GM21825 (cell line): ENCODE measurements around the gene XRCC1.

Experiments
- ATAC-seq: cut with Tn5 transposase; IDR thresholded peaks from one replicate; pipeline ENCODE4 v1.9.1; 2021; ENCODE audit warnings: mild to moderate bottlenecking, moderate library complexity; ENCODE audit not compliant: unreplicated experiment

XRCC1 gene, protein sequence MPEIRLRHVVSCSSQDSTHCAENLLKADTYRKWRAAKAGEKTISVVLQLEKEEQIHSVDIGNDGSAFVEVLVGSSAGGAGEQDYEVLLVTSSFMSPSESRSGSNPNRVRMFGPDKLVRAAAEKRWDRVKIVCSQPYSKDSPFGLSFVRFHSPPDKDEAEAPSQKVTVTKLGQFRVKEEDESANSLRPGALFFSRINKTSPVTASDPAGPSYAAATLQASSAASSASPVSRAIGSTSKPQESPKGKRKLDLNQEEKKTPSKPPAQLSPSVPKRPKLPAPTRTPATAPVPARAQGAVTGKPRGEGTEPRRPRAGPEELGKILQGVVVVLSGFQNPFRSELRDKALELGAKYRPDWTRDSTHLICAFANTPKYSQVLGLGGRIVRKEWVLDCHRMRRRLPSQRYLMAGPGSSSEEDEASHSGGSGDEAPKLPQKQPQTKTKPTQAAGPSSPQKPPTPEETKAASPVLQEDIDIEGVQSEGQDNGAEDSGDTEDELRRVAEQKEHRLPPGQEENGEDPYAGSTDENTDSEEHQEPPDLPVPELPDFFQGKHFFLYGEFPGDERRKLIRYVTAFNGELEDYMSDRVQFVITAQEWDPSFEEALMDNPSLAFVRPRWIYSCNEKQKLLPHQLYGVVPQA

DNA sequence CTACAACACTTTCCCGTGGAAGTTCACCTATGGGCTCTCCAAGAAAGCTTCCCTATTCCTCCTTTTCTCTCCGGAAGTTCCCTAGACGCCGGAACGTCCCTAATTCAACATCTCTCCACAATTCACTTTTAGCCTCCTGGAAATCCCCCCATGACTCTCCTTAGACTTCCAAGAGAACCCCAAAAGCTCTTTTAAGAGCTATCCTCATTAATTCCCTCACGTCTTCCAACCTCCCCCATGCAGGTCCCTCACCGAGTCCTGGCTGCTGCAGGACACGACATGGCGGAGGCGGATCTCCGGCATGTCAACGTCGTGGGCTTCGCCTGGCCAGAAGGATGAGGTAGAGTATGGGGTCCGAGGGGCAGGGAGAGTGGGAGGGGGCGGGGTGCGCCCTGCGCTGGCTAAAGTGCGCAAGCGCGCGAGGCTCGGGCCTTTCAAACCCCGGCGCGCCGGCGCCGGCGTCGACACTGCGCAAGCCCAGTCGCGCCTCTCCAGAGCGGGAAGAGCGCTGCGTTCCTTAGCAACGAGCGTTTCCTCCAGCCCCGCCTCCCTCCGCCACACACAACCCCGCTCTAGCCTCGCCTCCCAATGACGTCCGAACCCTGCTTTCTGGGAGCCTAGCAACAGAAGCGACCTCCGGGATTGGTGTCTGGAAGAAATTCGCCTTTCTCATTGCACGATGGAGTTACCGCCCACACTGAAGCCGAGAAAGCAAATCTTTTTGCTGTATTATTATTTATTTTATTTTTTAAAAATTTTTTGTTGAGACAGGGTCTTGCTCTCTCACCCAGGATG lies at the start of gene XRCC1, which contains the start of gene PINLYP:
Gene XRCC1, minus strand, starts transcription at position 372 of the 795 bp plus-strand sequence. Its CDS starts 69 bp downstream, at position 303.
Gene PINLYP, plus strand, starts transcription at position 646 of the 795 bp plus-strand sequence. CDS start 1,391 bp downstream, outside the sequence.
- peak; percentile 92 for ATAC-seq

DNA sequence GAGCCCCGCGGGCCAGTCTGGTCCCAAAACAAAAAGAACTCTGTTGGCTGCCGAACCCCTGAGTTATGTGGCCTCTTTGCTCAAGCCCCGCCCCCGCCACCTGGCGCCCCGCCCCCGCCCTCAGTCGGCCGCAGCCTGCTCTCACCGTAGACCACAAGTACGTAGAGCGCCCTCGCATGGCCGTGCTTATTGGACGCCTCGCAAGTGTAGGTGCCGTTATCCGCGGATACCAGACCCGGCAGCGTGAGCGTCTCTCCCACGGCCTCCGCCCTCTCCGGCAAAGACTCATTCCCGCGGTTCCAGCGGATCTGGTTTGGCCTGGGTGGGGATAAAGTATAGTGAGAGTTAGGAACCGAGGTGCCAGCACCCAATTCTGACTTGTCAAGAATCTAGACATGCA lies 49.6 kb upstream of the XRCC1 start:
- ATAC-seq: no peak

DNA sequence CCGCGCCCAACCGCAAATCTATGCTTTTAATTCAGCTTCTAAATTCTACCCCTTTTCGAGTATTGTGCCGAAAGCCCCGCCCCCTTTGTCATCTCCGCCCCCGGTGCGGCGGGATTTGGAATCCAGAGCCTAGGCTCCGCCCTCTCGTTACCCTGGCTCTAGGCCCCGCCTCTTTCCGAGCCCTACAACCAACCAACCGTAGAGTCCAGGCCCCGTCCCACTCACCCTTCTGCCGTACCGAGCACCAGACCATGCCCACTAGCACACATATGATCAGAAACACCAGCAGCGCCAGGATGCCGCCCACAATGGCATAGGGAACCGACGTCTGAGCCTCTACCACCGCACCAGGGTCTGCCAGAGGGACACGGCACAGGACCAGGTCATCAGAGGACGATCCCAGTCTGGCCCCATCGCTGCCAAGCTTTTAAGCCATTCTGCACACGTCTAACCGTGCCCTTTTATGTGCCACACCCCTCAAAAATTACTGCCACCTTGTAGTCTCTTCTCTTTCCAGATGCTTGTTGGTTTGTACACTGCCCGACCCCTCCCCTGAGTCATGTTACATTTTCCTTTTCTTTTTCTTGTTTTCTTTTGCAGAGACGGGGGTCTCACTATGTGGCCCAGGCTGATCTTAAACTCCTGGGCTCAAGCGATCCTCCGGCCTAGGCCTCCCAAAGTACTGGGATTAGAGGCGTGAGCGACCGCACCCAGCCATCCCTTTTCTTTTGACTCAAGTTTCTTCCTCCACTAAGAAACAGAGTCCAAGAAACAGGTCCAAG lies 48.8 kb upstream of the XRCC1 start:
- ATAC-seq: no peak

DNA sequence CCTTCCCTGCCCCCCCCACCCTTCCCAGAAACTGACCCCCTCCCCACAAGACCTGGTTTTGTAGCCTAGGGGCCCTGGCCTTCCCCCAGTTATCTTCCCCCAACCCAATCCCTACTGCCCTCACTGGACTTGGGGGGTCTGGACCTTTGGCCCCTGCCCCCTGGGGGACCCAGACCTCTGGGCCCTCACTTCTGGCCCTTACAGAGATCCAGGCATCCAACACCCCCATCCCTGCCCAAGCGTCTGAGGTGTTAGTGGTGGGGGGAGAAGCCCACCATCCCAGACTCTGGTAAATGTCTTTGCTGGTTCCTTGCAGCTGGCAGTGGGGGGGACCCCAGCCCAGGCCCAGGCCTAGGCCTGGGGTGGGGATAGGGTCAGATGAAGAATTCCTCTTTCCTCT lies 47.6 kb upstream of the XRCC1 start:
- ATAC-seq: no peak

DNA sequence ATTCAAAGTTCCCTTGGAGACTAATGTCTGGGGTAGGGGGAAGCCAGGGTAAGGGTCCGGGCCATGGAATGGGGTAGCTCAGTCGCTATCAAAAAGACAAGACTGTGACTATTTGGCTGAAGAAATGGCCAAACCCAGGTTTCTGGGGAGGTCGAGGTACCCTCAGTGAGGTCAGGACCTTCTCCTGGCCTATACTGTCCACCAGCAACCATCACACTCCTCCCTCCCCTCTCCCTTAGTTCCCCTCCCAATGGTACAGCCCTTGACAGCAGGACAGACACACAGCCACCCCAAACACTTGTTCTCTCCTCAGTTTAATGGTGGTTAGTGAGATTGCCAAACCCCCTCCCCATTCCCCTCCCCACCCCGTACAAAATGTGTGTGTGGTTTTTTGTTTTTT lies 46.7 kb upstream of the XRCC1 start:
- ATAC-seq: no peak

DNA sequence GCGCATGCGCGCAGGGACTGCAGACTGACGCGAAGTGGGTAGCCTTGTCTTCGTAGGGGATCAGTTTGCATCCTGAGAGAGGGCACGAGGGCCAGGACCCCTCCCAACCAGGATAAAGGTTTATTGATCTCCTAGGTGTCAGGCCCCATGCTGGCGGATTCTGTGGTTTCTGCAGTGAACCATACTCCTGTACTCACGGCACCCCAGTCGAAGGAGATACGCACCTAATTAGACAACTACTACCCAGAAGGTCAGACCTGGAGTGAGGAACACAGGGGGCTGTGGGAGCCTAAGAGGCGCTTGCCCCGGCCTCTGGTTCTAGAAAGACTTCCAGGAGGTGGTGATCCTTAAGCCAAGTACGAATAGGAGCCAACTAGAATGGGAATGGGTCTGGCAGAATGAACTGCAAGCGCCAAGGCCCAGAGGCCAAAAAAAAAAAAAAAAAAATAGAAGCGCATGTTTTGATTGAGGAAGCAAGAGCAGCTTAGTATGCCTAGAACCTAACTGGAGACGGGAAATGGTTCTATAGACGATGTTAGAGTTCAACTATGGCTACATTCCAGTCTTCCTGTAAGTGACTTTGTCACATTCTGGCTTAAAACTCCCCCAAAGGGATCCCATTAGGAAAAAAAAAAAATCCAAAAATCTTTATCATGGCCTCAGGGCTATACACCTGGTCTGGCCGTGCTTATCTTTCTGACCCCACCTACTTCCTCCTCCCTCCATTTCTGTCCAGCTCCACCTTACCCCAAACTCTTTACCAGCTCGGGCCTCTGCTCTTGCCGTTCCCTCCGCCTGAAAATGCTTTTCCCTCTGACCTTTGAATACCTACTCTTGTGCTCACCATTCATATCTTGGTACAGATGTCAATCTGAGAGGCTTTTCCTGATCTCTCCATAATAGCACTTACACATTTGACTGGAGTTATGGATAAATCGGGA lies 45.0 kb upstream of the XRCC1 start:
- ATAC-seq: no peak

DNA sequence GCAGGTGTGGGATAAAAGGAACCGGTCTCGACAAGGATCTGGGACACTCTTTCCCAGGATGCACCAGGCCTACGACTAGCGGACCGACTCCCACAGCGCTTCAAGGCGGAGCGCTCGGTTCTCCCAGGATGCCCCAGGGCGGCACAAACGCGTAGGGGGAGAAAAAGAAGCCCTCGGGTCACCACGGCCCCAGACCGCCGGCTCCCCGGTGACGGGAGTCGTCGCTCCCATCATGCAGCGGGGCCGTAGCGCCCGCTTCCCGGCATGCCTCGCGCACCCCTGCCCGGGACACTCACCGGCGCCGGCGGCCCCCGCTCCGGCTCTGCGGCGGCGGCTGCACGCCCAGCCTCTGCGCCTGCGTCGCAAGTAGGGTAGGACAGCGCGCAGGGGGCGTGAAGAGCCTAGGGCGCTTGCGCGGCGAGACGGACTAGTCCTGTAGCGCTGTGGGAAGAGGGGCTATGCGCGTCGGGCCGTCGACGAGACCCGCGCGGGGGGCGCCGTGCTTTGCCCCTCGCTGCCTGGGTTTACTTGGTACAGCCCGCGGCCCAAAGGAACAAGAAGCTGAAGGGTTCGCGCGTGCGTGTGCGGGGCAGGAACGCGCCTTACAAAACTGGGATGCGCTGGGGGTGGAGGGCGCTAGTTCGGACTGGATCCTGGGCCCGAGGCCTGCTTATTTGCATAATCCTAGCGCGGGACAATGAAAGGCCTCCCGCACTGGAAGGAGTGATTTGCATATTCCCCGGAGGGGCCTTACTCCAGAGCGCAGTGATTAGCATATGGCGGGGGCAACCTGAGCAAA lies 44.1 kb upstream of the XRCC1 start, which contains the start of gene ZNF428:
Gene ZNF428, minus strand, starts transcription at position 368 of the 799 bp plus-strand sequence. CDS start 5,325 bp downstream, outside the sequence.
- ATAC-seq: peak; percentile 72

DNA sequence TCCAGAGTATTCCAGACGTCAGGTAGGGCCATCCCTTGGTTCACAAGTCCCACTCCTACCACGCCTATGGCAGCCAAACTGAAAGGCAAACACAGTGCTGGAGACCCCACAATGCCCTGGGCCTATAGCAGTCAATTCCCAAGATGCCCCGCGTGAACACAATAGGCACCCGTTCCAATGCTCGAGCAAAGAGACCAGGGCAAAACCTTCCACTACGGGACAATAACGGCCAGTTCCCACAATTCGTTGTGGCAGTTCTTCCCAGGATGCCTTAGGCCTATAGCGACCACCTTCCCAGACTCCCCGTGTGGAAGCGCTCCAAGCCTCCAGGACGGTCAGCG lies 43.6 kb upstream of the XRCC1 start:
- ATAC-seq: peak; percentile 19

DNA sequence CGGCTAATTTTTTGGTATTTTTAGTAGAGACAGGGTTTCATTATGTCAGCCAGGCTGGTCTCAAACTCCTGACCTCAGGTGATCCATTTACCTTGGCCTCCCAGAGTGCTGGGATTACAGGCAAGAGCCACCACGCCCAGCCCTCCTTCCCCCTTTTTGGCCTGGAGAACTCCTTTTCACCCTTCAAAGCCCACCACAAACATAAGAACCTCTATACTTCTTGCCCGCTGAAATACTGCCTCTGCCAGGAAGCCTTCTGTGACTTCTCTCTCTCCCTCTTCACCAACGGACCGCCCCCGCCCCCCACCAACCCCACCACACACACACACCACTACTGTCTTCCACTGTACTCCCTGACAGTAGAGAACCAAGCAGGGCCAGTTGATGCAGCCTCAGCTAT lies 41.6 kb upstream of the XRCC1 start:
- no peak for ATAC-seq

DNA sequence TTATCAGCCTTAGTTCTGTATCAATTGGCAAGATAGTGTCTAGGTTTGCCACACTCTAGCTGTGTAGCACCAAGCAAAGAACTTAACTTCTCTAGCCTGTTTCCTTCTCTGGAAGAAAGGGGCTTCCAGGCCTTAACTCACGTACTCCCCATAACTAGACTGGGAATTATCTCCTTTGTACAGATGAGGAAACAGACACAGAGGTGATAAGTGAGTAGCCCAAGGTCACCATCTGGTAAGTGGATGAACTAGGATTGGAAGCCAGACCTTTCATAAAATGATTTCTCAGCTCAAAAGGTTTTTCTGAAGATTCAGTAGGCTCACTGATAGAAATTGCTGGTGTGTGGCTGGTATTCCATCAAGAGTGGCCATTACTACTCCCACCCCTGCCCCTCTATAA lies 41.0 kb upstream of the XRCC1 start:
- no peak for ATAC-seq

DNA sequence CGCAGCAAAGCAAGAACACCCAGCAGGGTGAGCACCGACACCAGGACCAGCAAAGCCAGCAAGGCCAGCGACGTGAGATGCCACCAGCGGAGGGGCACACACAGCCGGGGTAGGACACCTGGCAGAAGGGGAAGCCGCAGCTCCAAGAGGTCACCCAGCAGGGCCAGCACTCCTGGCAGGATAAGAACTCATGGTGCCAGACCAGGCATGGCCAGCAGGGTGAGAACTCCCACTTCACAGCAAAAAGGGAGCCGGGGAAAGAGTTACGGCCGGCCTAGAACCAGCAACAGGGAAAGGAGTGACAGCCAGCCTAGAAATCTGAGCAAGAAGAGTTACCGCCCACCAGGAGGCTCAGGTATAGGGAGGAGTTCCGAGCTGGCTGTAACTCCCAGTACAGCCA lies 37.0 kb upstream of the XRCC1 start:
- no peak for ATAC-seq

DNA sequence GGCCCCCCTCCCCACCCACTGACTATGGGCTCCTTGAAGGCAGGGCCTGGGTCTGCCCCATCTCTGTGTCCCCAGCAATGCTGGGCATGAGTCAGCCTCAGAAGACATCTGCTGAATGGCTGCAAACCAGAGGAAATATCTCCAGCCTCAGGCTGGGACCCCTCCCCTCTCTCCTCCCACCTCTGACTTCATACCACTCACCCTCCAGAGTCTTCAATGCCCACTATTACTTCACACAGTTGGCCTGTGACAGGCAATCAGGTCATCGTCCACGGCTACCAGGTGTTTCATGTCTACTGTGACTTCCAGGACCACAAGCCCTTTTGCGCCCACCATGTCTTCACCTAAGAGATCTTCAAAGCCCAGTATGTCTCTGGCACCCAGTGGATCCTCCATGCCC lies 36.5 kb upstream of the XRCC1 start, which contains the start of gene SRRM5:
Gene SRRM5, plus strand, starts transcription at position 301 of the 400 bp plus-strand sequence. Its CDS starts 34 bp downstream, at position 335.
- ATAC-seq: no peak

DNA sequence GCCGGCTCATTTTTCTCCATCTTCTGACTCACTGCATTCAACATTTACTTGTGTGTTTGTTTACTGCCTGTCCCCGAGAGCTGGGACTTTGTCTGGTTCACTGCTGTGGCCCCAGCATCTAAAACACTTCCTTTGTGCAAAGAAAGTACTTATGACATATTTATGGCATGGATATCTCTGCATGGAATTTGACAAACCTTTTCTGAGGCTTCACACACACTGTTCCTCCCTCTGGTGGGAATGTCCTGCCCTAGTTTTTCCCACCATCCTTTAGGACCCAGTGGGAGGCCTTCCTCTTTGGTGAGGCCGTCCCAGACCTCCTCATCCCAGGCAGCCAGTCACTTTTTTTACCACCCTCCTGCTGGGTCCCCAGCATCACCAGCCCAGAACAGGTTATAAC lies 35.2 kb upstream of the XRCC1 start:
- no peak for ATAC-seq

DNA sequence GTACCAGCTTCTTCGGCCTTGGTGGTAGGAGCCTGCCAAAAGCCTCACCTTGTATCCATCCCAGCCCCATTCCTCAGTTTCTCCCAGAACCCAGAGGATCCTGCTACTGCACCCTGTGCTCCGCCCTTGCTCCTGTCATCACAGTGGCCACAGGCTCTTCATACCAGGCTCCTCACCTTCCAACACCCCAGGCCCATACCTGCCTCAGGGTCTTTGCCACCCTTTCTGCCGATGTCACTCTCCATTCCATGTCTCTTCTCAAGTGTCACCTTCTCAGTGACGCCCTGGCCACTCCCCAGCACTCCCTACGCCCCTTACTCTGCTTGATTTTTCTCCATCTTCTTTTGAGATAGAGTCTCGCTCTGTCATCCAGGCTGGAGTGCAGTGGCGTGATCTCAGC lies 34.5 kb upstream of the XRCC1 start:
- ATAC-seq: no peak

DNA sequence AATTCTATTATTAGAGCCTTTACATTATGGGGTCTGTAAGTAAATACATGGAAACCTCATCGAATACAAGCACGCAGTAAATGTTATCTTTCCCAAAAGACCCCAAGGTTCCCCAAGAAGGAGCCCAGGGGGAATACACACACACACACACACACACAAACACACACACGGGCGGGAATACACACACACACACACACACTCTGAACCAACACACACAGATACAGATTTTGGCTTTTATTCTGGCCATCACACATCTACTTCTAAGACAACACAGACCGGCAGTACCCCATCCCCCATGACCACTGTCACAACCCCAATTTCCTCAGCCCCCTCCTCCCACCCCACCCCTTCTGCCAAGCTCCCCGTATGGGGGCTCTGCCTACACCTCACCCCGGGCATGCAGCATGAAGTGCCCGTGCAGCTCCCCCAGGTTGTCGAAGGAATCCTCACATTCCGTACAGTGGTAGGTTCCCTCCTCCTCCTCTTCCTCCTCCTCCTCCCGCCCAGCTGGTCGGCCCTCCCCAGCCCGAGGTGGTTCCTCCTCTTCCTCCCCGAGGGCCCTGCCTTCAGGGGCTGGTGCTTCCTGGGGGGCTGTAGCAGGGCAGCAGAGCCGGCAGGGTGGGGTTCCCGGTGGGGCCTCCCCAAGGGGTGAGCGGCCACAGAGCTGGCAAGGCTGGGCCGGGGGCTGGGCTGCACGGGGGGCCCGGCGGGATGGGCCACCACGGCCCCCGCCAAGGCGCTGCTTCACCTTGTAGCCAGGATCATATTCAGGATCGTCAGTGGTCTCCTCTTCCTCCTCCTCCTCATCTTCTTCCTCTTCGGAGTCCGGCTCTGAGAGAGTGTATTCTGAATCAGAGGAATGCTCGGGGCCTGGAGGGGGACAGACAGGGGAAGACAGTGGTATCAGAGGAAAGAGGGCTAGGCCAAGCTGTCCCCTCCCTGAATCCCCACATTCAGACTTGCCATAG lies 32.2 kb upstream of the XRCC1 start:
- ATAC-seq: no peak

DNA sequence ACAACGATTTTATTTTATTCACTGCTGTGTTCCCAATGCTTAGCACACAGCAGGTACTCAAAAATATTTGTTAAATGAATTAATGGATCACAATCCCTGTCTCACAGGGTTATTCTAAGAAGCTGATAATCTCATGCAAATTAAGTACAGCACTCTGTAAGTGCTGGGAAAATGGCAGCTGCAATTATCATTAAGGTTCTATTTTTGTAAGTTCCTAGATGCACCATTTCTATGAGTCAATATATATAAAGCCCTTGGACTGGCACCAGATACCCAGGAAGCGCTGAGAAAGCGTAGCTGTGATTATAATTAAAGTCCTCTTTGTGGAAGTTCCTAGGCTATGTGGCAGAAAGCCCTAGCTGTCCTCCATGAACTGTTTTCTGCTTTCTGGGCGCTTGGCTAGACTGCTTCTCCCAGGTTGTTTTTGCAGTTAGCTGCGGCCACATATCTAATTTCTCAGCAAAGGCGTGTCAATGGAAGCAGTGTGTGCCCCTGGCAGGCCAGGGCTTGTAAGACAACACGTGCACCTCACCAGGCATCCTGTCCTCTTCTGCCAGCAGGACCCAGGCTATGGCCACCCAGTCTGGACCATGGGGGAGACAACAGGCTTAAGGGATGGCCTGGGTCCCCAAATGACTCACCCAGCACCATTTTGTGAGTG lies 31.4 kb upstream of the XRCC1 start:
- ATAC-seq: no peak
